ENCODE data around the gene ZFAND3.

GRCh38 chr6:38115626-38116008 is 296.1 kb downstream of the ZFAND3 start:
- TF ChIP-seq, protein P1, sequence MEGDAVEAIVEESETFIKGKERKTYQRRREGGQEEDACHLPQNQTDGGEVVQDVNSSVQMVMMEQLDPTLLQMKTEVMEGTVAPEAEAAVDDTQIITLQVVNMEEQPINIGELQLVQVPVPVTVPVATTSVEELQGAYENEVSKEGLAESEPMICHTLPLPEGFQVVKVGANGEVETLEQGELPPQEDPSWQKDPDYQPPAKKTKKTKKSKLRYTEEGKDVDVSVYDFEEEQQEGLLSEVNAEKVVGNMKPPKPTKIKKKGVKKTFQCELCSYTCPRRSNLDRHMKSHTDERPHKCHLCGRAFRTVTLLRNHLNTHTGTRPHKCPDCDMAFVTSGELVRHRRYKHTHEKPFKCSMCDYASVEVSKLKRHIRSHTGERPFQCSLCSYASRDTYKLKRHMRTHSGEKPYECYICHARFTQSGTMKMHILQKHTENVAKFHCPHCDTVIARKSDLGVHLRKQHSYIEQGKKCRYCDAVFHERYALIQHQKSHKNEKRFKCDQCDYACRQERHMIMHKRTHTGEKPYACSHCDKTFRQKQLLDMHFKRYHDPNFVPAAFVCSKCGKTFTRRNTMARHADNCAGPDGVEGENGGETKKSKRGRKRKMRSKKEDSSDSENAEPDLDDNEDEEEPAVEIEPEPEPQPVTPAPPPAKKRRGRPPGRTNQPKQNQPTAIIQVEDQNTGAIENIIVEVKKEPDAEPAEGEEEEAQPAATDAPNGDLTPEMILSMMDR (IDR thresholded peaks at IDR 0.05; ENCODE audit: low read length), result no peak
- TF ChIP-seq EZH2 (IDR thresholded peaks at IDR 0.05; ENCODE audit: borderline replicate concordance, low read length), result no peak

Measured in OCI-LY1 (cell line).